ENCODE measurements around the gene MYL2. TPM values are rescaled to one million over a fixed set of nuclear protein-coding genes. Genes with fewer than 3 reads are reported as not detected.

Gene MYL2
- total RNA-seq, 2 donors from 2014 or later: 2.4 TPM; not detected in 1

GRCh38 chr12:110940296-110940695 is 19.9 kb upstream of the MYL2 start:
- Histone ChIP-seq H3K4me3 (no peak overlapping the region), H3K4me1 (no peaks in the 10 kb centered on the region), H3K9me3 (no peaks in the 10 kb centered on the region), H3K36me3 (no peaks in the 10 kb centered on the region), H3K27ac (no peak overlapping the region), H3K9ac (ENCODE audit: low read depth in 2 of 2, low read length in 2 of 2) (no peak overlapping the region), H3K27me3 (no peaks in the 10 kb centered on the region)
- DNase-seq: no peak
- no peak for TF ChIP-seq CTCF (IDR thresholded peaks at IDR 0.05)
- intact Hi-C loops (cut with DNase I): no loop called here

GRCh38 chr12:110937104-110937641 is 16.8 kb upstream of the MYL2 start:
- Histone ChIP-seq H3K27ac (no peak overlapping the region), H3K4me1 (no peaks in the 10 kb centered on the region), H3K9me3 (no peaks in the 10 kb centered on the region), H3K27me3 (no peaks in the 10 kb centered on the region), H3K4me3 (no peak overlapping the region), H3K36me3 (no peaks in the 10 kb centered on the region), H3K9ac (ENCODE audit: low read depth in 2 of 2, low read length in 2 of 2) (peak overlapping the region in 1 of 2 donors; percentile 24)
- peak; percentile 41 for DNase-seq
- peak; percentile 89 for TF ChIP-seq CTCF (IDR thresholded peaks at IDR 0.05)
- intact Hi-C loops (cut with DNase I): loop anchor here (5.0 kb wide), 2 partner anchors 360 to 375 kb away; no protein-coding TSS in a partner anchor

- no peak overlapping the region for H3K9ac ChIP-seq (ENCODE audit: low read depth in 2 of 2, low read length in 2 of 2)
These were observed 16.2 kb upstream of the MYL2 start for GRCh38 chr12:110936367-110937103.

GRCh38 chr12:110935588-110935987 is 15.2 kb upstream of the MYL2 start:
- intact Hi-C loops (cut with DNase I): loop anchor here (5.0 kb wide), 2 partner anchors 362 to 377 kb away; no protein-coding TSS in a partner anchor
- Histone ChIP-seq H3K9ac (ENCODE audit: low read depth in 2 of 2, low read length in 2 of 2) (no peak overlapping the region), H3K36me3 (no peaks in the 10 kb centered on the region), H3K9me3 (no peaks in the 10 kb centered on the region), H3K27me3 (no peaks in the 10 kb centered on the region), H3K27ac (no peak overlapping the region), H3K4me3 (no peak overlapping the region), H3K4me1 (no peaks in the 10 kb centered on the region)
- no peak for TF ChIP-seq CTCF (IDR thresholded peaks at IDR 0.05)
- DNase-seq: no peak

More at GRCh38 chr12:110936367-110937103, 16.2 kb upstream of the MYL2 start:
- TF ChIP-seq CTCF (IDR thresholded peaks at IDR 0.05): no peak
- no peaks in the 10 kb centered on the region for H3K36me3 ChIP-seq
- no peaks in the 10 kb centered on the region for H3K27me3 ChIP-seq
- no peak overlapping the region for H3K4me3 ChIP-seq
- no peaks in the 10 kb centered on the region for H3K9me3 ChIP-seq
- intact Hi-C loops (cut with DNase I): loop anchor here (5.0 kb wide), 2 partner anchors 361 to 376 kb away; no protein-coding TSS in a partner anchor
- DNase-seq: no peak
- H3K4me1 ChIP-seq: no peaks in the 10 kb centered on the region
- H3K27ac ChIP-seq: no peak overlapping the region

- Histone ChIP-seq H3K27ac (no peak overlapping the region), H3K4me1 (no peaks in the 10 kb centered on the region), H3K9ac (ENCODE audit: low read depth in 2 of 2, low read length in 2 of 2) (no peak overlapping the region), H3K4me3 (no peak overlapping the region), H3K36me3 (no peaks in the 10 kb centered on the region), H3K9me3 (no peaks in the 10 kb centered on the region), H3K27me3 (no peaks in the 10 kb centered on the region)
- DNase-seq: no peak
- TF ChIP-seq CTCF (IDR thresholded peaks at IDR 0.05): no peak
- intact Hi-C loops (cut with DNase I): no loop called here
These were observed 13.9 kb upstream of the MYL2 start for GRCh38 chr12:110934093-110934852.

Data from colonic mucosa (tissue), 4 donors.